ENCODE results near the gene G0S2.

DNA sequence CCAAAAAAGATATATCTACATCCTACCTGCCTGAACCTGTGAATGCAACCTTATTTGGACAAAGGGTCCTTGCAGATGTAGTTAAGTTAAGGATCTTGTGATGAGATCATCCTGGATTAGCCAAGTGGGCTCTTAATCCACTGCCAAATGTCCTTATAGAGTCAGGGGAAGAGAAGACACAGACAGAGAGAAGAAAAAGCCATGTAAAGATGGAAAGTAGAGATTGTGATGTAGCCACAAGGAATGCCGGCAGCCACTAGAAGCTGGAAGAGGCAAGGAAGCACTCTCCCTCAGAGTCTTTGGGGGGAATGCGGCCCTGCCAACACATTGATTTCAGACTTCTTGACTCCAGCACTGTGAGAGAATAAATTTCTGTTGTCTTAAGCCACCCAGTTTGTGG is 45.6 kb downstream of the G0S2 start:
- TF ChIP-seq, protein P1, sequence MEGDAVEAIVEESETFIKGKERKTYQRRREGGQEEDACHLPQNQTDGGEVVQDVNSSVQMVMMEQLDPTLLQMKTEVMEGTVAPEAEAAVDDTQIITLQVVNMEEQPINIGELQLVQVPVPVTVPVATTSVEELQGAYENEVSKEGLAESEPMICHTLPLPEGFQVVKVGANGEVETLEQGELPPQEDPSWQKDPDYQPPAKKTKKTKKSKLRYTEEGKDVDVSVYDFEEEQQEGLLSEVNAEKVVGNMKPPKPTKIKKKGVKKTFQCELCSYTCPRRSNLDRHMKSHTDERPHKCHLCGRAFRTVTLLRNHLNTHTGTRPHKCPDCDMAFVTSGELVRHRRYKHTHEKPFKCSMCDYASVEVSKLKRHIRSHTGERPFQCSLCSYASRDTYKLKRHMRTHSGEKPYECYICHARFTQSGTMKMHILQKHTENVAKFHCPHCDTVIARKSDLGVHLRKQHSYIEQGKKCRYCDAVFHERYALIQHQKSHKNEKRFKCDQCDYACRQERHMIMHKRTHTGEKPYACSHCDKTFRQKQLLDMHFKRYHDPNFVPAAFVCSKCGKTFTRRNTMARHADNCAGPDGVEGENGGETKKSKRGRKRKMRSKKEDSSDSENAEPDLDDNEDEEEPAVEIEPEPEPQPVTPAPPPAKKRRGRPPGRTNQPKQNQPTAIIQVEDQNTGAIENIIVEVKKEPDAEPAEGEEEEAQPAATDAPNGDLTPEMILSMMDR (IDR thresholded peaks at IDR 0.05), result no peak
- TF ChIP-seq POLR2A (IDR thresholded peaks at IDR 0.05), result no peak
- TF ChIP-seq POLR2AphosphoS5 (IDR thresholded peaks at IDR 0.05), result no peak

Measured in transverse colon (tissue), 4 donors.